ENCODE data around the gene PHACTR1. TPM values are rescaled to one million over a fixed set of nuclear protein-coding genes. Genes with fewer than 3 reads are reported as not detected.

Gene PHACTR1
- total RNA-seq, 1 experiment from 2014 or later = not detected

DNA sequence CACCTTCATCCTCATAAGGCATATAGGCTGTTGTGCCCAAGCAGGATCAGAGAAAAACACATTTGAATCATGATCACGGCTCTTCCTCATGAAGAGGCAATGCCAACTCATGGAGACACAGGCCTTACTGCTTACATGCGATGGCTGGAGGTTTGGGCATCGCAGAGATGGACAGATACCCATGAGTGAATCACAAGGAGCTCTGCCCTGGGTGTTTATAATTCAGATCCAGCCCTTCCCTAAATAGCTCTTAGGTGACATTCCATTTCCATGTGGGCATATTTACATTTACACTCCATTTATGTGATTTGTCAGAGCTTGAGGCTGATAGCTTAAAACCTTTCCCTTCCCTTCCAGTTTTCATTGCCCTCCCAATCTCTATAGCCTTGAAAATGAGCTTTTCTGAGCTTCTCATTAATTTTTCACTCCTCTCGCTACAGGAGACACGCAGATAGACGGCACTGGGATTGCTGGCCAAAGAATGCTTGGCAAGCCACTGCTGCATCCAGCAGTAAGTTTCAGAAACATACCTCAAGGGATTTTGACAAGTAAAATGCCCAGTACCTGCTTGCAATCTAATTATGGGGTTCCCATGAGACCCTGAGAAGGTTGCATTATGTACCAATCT is 362.6 kb downstream of the PHACTR1 start:
- Histone ChIP-seq H3K9me2 (replicated peaks; ENCODE audit: low read length) (no peaks in the 10 kb centered on the region), H3K9me3 (ENCODE audit: low read length) (no peaks in the 10 kb centered on the region), H3K9ac (ENCODE audit: low read length) (no peak overlapping the region), H3K79me2 (ENCODE audit: low read length) (no peaks in the 10 kb centered on the region), H3K27ac (ENCODE audit: low read length) (no peak overlapping the region), H2AFZ (ENCODE audit: low read length) (no peak overlapping the region), H4K20me1 (ENCODE audit: low read length) (no peaks in the 10 kb centered on the region), H3K36me3 (ENCODE audit: low read depth, low read length) (no peaks in the 10 kb centered on the region), H3K4me2 (ENCODE audit: low read length) (no peak overlapping the region), H3K27me3 (ENCODE audit: low read length) (peaks cover 53% of the 10 kb centered on the region), H3F3A (ENCODE audit: low read length, unreplicated experiment) (no peaks in the 10 kb centered on the region), H3K4me1 (ENCODE audit: insufficient read depth, low read length) (no peaks in the 10 kb centered on the region), H3K4me3 (ENCODE audit: low read length) (no peak overlapping the region)
- intact Hi-C loops (cut with micrococcal nuclease) = no loop called here
- ATAC-seq (no peak), DNase-seq (no peak)
- TF ChIP-seq, protein P1, sequence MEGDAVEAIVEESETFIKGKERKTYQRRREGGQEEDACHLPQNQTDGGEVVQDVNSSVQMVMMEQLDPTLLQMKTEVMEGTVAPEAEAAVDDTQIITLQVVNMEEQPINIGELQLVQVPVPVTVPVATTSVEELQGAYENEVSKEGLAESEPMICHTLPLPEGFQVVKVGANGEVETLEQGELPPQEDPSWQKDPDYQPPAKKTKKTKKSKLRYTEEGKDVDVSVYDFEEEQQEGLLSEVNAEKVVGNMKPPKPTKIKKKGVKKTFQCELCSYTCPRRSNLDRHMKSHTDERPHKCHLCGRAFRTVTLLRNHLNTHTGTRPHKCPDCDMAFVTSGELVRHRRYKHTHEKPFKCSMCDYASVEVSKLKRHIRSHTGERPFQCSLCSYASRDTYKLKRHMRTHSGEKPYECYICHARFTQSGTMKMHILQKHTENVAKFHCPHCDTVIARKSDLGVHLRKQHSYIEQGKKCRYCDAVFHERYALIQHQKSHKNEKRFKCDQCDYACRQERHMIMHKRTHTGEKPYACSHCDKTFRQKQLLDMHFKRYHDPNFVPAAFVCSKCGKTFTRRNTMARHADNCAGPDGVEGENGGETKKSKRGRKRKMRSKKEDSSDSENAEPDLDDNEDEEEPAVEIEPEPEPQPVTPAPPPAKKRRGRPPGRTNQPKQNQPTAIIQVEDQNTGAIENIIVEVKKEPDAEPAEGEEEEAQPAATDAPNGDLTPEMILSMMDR (conservative IDR thresholded peaks at IDR 0.05; ENCODE audit: low read depth, low read length) = no peak
- TF ChIP-seq EZH2phosphoT487 (IDR thresholded peaks at IDR 0.05; ENCODE audit: borderline replicate concordance, low read length) = no peak
- BruUV-seq (replicated peaks) = no TSS peak
- CTCF ChIA-PET = no interaction called here
- POLR2A ChIA-PET (ENCODE audit: unreplicated experiment) = no interaction called here

DNA sequence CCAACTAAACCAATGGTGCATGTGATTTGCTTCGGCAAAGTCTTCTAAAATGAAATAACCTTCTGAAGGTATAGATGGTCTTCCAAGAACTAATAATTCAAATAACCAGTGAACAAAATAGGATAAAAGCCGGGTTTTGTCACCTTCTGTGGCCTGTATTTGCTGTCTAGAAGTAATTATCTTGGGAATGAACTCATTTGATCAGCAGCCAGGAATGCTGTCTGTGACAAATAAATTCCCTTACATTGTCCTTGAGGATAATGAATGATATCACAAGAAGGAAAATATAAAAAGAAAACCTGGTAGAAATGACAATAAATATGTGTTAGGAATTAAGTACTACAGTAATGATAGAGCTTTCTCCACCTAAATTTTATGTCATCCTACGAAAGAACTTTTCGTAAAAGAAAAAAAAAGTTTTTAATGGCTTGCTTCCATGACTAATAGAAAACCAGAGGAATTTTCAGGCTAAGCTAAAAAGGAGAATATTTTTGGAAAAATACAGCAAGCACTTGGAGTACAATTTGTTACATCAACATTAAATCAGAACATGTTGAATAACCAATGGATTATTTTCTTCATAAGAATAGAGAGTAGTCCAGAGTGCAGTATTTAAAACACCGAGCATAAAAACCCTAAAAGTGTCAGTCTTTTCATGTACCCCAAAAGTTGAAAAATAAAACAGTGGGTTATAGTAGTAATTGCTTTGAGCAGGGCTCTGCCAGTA is 364.1 kb downstream of the PHACTR1 start:
- no peaks in the 10 kb centered on the region for H3K9me2 ChIP-seq (replicated peaks; ENCODE audit: low read length)
- H3K4me2 ChIP-seq (ENCODE audit: low read length) = no peak overlapping the region
- H3K79me2 ChIP-seq (ENCODE audit: low read length) = no peaks in the 10 kb centered on the region
- H3K4me3 ChIP-seq (ENCODE audit: low read length) = no peak overlapping the region
- intact Hi-C loops (cut with micrococcal nuclease) = no loop called here
- no peaks in the 10 kb centered on the region for H3F3A ChIP-seq (ENCODE audit: low read length, unreplicated experiment)
- H3K27ac ChIP-seq (ENCODE audit: low read length) = no peak overlapping the region
- no peaks in the 10 kb centered on the region for H3K9me3 ChIP-seq (ENCODE audit: low read length)
- H2AFZ ChIP-seq (ENCODE audit: low read length) = no peak overlapping the region
- H3K9ac ChIP-seq (ENCODE audit: low read length) = no peak overlapping the region
- ATAC-seq = no peak
- no TSS peak for BruUV-seq (replicated peaks)
- H4K20me1 ChIP-seq (ENCODE audit: low read length) = no peaks in the 10 kb centered on the region
- ChIA-PET POLR2A (ENCODE audit: unreplicated experiment) (no interaction called here), CTCF (no interaction called here)
- no peak for TF ChIP-seq EZH2phosphoT487 (IDR thresholded peaks at IDR 0.05; ENCODE audit: borderline replicate concordance, low read length)
- TF ChIP-seq EZH2 (IDR thresholded peaks at IDR 0.05; ENCODE audit: low read length, unreplicated experiment) = no peak
- TF ChIP-seq, protein P1 (conservative IDR thresholded peaks at IDR 0.05; ENCODE audit: low read depth, low read length) = no peak
- H3K36me3 ChIP-seq (ENCODE audit: low read depth, low read length) = no peaks in the 10 kb centered on the region
- no peaks in the 10 kb centered on the region for H3K4me1 ChIP-seq (ENCODE audit: insufficient read depth, low read length)
- no peak for DNase-seq
- H3K27me3 ChIP-seq (ENCODE audit: low read length) = peaks cover 46% of the 10 kb centered on the region

DNA sequence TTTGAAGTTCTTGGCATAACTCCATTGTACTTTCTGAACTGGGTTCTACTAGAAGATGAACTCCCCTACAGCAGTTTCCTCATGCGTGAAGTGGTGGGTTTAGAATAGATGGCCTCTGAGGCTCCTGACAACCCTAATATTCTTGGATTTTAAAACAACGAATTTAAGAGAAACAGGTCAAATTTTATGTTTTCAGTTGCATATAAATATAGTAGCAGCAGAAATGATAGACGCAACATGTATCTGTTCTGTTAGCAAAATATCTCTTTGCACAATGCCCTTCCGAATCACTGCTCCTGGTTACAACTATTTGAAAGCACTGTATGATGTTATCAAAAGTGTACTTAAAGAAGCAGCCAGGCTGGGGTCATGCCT is 364.6 kb downstream of the PHACTR1 start:
- Histone ChIP-seq H3K9ac (ENCODE audit: low read length) (no peak overlapping the region), H3K36me3 (ENCODE audit: low read depth, low read length) (no peaks in the 10 kb centered on the region), H3K4me1 (ENCODE audit: insufficient read depth, low read length) (no peaks in the 10 kb centered on the region), H3K4me2 (ENCODE audit: low read length) (no peak overlapping the region), H3K79me2 (ENCODE audit: low read length) (no peaks in the 10 kb centered on the region), H3K4me3 (ENCODE audit: low read length) (no peak overlapping the region), H3K27me3 (ENCODE audit: low read length) (peaks cover 44% of the 10 kb centered on the region), H3K27ac (ENCODE audit: low read length) (no peak overlapping the region), H3K9me3 (ENCODE audit: low read length) (no peaks in the 10 kb centered on the region), H2AFZ (ENCODE audit: low read length) (no peak overlapping the region), H3F3A (ENCODE audit: low read length, unreplicated experiment) (no peaks in the 10 kb centered on the region), H4K20me1 (ENCODE audit: low read length) (no peaks in the 10 kb centered on the region), H3K9me2 (replicated peaks; ENCODE audit: low read length) (no peaks in the 10 kb centered on the region)
- CTCF ChIA-PET = no interaction called here
- POLR2A ChIA-PET (ENCODE audit: unreplicated experiment) = no interaction called here
- no peak for TF ChIP-seq EZH2 (IDR thresholded peaks at IDR 0.05; ENCODE audit: low read length, unreplicated experiment)
- TF ChIP-seq EZH2phosphoT487 (IDR thresholded peaks at IDR 0.05; ENCODE audit: borderline replicate concordance, low read length) = no peak
- DNase-seq = no peak
- intact Hi-C loops (cut with micrococcal nuclease) = no loop called here
- BruUV-seq (replicated peaks) = no TSS peak
- no peak for ATAC-seq

Measured in PC-3 (cell line).